ENCODE results near the gene RGS10.

The RGS10 gene

DNA sequence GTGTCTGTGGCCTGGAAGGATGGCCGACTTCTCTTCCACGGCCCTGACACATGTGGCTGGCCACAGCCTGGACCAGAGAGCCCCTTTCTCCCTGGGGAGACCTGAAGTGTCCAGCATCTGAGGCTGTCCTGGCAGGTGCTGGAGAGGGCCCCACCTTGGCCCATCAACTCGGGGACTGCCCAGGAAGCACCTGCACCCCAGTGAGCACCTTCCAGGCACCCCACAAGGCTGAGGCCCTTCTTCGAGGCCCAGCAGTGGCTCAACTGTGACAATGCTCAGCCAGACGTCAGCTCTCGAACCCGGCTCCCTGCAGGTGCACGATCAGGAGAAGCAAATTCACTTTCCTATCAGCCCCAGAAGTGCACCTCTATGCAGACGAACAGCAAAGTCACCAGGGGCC is 24.3 kb downstream of the RGS10 start:
- no peak for DNase-seq (ENCODE audit: low spot score)

DNA sequence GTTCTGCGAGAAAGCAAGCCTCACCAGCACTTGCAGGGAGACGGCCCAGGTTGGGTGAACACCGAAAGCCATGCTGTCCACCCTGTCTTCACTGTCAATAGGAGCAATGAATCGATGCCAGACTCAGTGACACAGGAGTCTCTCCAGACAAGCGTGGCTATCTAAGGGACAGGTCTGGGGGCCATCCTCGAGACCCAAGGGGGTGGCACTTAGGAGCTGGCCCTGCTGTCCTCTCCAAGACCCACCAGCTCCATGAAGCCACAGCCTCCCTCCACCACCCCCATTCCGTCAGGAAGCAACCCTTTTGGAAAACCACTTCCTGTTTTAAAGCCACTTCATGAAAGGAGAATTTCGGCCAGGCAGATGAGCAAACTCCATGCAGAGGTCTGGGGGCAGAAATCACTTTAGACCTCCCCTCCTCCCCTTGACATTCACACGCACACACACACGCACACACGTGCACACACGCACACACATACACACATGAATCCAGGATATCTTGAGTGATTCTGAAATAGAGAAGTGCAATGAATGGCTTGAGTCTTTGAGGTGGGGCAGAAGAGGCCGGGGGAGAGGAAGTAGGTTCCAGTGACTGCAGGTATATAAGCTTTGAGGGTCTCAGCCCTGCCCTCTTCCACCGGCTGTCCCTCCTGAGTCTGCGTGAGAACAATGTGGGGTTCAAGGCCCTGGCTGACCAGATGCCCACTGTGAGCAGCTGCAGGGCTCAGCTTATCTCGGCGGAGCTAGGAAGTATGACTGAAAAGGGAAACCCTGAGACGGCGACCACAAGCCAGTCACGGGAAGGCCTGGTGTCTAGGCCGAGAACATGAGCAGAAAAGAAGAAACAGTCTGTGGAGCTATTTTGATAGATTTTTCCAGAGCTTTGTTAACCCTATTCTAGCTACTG is 25.0 kb downstream of the RGS10 start:
- no peak for DNase-seq (ENCODE audit: low spot score)

DNA sequence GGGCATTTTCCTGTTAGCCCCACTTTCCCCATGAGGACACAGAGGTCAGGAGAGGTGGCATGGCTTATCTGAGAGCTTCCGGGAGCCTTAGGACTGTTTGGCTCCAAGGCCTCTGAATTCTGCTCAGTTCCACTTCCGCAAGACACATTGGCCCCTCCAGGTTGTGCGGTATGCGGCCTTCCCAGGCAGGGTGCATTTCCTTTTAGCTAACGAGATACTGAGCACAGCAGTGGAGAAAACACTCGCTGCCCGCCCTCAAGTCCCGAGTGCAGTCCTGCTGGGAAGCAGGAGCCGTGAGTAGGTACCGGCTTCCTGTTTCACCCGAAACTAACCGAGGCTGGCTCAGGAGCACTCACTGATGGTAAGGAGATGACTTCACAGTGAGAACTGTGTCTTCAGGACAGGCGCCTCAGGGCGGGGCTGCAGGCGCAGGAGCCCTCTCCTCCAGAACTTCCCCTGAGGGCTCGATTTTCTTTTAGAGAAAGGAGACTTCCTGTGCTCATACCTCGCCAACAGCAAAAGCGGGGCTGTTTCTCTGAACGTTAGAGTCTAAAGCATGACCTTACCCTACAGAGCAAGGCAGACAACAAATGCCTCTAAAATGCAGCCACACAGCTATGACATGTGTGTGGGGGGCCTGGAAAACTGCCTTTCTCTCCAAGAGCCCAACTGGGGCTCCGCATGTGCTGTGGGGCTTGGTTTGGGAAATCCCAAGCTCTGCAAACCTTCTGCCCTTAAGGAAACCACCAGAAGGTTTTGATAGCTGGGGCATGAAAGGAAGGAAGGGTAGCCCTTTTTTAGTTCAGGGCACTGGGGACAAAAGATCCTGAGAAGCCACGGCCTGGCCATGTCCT is 25.9 kb downstream of the RGS10 start:
- DNase-seq (ENCODE audit: low spot score), result no peak

DNA sequence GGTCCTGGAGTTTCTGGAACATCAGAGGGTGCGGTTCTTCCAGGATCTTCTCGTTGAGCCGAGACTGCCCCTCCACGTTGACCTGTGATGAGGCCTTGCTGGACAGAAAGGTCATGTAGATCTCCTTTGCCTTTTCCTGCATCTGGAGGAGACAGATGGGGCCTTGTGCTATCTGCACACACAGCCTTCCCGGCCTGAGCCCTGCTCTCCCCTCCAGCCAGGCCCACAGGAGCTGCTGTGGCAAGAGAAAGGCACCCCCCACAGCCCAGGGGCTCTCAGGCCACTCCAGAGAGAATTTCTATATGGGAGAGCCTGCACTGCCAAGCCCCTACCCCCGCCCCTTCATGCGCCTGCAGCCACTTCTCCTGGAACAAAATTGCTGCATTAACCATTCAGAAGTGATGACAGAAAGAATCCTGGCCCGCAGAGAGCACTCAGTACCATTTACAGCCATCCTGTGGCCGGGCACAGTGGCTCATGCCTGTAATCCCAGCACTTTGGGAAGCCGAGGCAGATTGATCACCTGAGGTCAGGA is 26.9 kb downstream of the RGS10 start:
- DNase-seq (ENCODE audit: low spot score), result no peak

DNA sequence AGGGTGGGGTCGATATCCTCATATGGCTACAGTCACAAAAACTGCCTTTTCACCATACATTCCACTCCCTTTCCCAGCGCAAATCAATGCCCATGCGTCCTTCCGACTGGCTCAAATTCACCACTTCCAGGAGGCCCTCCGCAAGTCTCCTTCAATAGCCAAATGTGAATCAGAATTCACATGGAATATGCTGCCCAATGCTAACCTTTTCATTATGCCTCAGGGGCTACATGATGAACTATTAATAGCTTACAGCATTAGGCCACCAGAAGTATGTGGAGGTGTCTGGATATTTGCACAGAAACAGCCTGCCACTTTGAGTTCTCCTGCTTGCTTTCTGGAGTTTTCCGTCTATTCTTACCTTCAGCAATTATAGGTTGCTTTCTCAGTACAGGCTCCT is 27.7 kb downstream of the RGS10 start:
- no peak for DNase-seq (ENCODE audit: low spot score)

DNA sequence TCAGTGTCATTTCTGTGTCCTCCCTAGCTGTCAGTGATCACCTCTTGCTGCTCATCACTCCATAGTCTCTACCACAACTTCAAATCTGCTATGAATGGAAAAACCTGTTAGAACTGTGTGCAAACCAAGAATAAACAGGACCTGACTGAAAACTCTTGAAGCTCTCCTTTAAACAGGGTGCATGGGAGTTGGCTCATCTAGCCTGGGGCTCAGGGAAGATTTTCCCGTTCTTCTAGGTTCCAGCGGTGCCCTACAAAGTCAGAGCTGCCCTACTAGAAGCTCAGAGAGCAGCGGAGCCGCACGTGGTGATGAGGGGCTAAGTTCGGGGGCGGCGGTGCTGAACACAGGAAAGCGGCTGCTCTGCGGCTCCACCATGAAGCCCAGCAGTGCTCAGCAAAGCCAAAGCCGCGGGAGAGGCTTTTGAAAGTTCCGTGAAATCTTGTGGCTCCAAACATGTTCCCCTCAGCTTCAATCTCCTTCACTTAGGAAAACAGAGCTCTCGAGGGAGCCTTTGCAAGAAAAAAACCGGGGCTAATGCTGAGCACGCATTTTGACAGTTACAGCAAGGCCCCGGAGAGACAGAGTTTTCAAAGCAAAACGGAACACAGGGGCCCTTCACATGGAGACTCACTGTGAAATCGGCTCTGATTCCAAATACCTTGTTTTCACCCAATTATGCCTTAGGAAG is 30.5 kb downstream of the RGS10 start:
- no peak for DNase-seq (ENCODE audit: low spot score)

DNA sequence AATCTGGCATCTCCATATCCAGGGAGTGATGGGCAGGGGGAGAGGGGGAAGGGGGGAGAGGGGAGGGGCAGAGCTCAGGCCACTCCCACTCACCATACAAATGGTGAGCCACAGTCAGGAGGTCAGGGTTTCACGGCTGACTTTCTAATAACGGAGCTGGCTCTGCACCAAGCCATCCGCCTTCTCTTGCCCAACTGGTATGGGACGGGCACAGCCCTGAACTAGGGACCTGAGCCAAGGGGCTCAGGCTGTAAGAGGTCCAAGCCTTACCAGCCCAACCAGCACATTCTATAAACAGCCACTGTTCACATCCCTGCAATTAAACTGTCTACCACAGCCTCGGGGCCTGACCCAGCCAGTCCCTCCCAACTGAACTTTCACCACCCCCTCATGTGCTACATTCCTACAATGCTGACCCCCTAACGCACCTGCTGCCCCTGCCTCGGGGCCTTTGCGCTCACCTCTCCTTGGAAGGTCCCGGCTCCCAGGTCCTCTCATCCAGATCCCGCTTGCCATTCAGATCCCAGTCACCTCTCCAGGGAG is 32.5 kb downstream of the RGS10 start:
- peak; percentile 59 for DNase-seq (ENCODE audit: low spot score)

DNA sequence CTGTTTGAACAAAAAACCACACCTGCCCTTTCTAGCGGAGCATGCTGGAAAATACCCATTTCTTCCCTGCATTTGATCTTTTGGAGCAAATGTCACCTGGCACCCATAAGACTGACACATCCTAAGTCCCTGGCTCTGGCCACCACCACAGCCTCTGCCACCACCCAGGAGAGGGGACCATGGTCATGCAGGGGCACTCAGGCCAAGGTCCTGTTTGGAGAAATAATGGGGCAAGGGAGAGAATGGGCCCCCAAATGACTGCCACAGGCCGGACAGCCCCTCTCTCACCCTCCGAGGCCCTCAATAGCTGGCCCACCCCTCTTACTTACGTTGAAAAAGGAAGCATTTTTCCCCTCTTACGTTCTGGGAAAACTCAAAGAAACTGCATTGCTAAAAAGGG is 35.4 kb downstream of the RGS10 start:
- no peak for DNase-seq (ENCODE audit: low spot score)

DNA sequence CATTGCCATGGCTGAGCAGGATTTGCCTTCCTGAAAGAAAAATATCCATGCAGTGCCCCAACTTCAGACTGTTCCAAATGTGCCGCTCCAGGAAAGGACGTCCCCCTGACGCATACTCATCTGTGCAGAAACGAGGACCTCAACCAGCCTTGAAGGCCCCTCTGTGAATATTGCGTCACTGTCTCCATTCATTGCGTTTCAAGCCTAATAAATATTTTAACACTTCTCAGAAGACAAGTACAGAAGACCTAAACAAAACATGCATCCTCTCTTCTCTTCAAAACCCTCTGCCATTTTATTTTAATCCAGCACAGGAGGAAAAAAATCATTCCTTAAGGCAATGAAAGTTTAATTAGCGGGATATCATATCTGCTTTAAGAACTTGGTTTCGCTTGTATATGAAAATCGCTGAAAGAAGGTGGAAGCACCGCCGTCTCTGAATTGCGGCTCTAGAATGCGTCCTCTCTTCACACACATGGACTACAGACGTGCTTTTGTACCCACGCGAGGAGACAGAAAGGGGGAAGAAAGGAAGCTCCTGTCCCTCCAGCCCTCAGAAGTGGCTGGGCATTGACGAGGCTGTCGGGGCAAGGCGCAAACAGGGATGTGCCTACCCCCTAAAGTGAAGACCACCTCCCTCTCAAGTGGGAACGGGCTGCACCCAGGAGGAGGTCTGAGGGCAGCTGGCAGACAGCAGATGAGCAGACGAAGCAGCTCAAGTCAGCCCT is 36.8 kb downstream of the RGS10 start:
- no peak for DNase-seq (ENCODE audit: low spot score)

DNA sequence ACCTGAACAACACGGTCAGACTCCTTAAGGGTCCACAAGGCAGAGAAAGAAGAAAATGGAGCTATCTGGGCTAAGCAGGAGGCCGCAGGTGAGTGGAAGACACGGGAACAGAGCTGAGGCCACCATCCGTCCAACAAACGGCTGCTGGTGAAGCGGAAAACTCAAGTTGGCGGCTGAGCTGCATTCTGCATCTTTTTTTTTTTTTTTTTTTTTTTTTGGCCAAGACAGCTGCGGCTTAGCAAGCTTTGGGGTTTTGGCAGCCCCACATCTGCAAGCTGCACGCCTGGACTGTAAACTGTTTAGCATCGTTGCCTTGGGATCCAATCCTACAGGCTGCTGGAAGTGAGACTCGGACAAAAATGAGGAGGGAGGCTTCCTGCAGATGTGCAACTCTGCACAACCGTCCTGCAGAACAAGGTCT is 37.4 kb downstream of the RGS10 start:
- no peak for DNase-seq (ENCODE audit: low spot score)

DNA sequence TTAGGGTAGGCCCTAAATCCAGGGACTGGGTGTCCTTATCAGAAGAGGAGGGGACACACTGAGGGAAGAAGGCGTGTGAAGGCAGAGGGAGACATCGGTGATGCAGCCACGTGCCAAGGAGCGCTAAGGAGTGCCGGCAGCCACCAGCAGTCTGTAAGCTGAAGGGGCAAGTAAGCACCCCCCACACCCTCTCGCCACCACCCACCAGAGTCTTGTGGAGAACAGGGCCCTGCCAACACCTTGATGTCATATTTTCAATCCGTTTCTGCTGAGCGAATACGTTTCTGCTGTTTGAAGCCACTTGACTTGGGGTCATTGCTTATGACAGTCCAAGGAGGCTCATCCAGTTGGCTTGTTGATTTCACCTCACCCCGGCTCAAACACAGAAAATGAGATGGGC is 37.9 kb downstream of the RGS10 start:
- no peak for DNase-seq (ENCODE audit: low spot score)

DNA sequence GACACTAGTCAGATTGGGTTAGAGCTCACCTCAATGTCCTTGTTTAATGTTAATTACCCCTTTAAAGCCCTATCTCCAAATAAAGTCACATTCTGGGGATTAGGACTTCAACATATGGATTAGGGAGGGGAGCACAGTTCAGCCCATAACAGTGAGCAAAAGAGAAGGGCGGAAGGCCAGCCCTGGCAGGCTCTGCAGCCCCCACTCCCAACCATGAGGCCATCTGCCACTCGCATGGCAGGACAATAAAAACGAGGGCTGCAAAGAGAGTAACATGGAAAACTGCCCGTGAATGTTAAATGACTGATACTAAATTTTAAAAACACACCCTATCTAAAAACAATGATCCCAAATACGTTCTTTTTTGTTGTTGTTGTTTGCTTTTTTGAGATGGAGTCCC is 38.7 kb downstream of the RGS10 start:
- DNase-seq (ENCODE audit: low spot score), result no peak

DNA sequence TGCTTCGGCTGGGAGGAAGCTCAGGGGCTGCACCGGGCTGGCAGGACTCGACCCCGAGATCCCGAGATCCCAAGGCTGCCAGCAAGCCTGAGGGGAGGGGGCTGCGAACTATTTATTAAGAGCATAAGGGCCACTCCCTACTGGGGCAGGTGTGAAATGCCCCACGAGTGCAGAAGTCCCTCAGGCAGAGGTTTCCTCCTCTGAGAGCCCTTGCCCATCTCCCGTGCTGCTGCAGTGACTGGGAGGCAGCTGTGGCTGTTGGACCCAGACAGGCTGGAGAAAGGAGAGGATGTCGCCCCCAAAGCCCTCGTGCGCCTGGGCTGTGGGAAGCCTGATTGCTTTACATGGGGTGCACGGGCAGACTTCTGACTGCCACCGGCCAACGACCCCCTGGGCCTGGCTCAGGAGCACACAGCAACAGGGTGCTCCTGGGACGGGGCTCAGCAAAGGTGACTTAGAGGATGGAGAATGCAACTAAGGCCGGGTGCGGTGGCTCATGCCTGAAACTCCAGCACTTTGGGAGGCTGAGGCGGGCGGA is 39.8 kb downstream of the RGS10 start:
- no peak for DNase-seq (ENCODE audit: low spot score)

DNA sequence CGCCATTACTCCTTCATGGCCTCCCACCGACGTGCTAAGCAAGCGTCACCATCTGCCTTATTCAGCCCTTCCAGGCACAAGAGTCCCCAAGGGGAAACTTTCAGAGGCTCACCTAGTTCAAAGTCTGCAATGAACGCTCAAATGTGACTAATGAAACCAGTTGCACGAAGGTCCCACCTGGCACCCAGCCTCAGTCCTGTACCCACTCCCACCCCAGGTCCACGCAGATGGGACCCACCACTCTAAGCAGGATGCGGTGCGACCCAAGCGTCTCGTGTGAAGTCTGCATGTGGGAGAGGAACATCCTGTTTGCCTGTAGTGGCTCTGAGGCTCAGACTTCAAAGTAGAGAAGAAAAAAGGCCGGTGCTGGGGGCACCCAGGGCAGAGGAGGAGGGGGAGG is 40.3 kb downstream of the RGS10 start:
- DNase-seq (ENCODE audit: low spot score), result no peak

DNA sequence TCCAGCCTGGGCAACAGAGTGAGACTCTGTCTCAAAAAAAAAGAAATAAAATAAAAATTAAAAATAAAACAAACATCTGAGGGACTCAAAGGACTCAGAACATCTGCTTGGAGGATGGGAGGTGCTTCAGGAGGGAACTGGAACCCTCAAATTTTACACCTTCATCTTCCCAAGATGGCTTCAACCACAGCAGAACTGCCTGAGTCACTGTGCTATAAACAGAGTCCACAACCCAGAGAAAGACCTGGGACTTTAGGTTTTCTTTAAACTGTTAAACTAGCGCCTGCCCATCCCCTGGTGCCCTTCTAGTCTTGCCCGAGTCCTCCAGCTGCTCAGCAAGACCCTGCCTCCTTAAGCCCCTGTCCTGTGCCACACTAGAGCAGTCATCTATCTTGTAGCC is 40.8 kb downstream of the RGS10 start:
- DNase-seq (ENCODE audit: low spot score), result no peak

DNA sequence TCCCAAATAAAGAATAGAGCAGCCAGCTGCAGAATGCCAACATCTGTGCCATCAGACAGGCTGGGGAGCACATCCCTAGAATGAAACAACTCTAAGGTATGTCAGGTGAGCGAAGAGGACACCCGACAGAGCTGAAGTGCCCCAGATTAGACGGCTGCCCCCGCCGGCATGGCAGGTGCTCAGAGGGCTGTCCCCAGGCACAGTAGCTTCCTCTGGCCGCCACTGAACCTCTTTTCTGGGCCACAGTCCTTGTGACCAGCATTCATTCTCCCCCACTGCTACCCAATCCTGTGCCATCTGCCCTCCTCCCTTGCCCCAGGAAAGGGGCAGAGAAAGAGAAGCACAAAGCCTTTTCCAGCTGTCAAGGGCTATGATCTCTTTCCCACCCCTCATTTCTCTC is 41.7 kb downstream of the RGS10 start:
- no peak for DNase-seq (ENCODE audit: low spot score)

DNA sequence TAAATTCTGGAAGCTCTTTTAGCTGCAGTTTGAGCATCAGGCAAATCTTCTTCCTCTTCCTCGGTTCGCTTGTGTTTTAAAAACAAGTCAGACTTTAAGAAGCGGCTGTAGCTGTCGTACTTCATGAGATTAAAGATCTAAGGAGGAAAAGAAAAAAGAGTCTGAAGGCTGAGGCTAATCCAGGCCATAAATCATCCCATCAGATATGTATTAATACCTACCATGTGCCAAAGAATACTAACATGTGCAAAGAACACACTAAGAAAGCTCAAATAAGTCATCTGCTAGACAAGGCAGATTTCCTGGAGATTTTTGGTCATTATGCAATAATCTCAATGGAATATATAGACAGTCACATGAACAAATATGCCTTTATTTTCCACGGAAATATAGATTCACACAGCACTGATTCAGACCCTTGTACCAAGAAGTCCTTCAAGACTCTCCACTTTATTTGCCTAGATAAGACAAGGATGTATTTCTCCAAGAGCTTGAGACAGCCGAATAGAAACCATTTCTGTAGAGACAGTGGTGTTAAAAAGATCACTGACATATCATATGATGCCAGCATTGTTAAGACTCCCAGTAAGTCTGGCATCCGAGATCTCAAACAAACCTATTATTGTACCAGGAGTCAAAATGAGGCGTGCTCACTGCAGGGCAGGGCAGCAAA is 42.3 kb downstream of the RGS10 start:
- no peak for DNase-seq (ENCODE audit: low spot score)

DNA sequence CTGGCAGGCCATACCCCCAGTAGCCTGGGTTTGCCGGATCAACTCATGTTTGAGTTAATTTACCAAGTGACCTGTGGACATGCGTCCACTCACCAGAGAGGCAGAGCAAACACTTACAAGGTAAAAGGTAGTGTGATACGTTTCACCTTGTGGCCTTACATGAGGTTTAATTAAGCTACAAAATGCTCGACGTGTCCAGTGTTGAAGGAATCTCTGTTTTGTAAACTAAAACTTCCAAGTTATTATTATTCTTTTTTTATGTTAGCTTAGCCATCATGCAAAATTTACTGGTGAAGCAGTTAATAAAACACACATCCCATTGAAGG is 42.9 kb downstream of the RGS10 start:
- no peak for DNase-seq (ENCODE audit: low spot score)

DNA sequence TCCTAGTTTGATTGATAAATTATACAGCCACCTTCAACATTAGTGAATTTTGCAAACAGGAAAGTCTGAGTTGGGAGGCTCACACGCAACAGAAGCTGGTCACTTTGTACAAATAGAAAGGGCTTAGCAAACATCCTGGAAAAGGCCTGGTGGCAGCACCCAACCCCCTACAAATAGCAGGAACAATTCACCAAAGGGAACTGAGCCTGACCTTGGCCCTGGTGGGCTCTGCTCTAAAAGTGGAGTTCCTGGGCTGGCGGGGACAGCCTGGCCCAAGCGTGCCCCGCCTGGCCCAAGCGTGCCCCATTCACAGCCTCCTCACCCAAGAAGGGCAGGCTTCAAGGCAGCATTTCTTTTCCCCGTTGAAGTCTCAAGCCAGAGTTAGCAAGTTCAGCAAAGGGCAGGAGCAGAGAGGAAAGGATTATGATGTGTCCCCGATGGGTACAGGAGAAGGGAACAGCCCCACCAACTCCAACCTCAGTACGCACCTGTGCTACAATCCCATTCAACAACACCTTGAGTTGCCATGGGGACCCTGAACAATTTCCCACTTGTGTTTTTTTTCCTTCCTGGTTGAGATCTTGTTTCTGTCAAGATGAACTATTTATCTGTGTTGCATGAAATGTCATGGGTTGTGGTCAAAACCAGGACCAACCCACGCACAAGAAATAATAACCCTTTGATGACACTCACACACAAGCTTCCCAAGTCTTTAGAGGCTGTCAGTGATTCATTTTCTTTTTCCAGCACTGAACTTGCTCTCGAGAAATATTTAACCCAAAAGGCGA is 43.4 kb downstream of the RGS10 start:
- DNase-seq (ENCODE audit: low spot score), result no peak

DNA sequence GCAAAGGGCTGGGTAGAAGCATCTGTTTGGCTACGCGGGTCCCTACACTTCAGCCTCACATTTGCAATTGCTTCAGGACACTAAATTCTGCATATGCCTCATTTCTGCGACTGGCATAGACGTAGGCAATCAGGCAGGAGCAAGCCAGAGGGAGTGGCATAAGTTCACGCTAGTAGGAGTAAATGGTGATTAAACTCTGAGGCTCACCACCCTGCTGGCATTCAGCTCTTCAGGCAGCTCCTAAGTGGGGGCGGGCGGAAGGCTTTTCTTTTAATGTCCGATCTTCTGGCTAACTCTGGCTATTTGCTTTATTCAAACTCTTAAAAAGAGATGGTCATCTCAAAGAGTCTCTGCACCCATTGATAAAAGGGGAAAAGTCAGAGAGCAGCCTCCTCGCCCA is 45.3 kb downstream of the RGS10 start:
- DNase-seq (ENCODE audit: low spot score), result no peak
